HepG2 (cell line): ENCODE data around the gene C1QTNF6.

Source experiments
- PRDM15 ChIP-seq: sonication (generic); formaldehyde crosslinking; IDR thresholded peaks from 2 replicates; pipeline ENCODE4 v1.4.0; 2020; ENCODE audit warnings: missing genetic modification reagents
- TAF1 ChIP-seq: sonication (generic); formaldehyde crosslinking; IDR thresholded peaks from 2 replicates; pipeline ENCODE4 v1.4.0; 2020; ENCODE audit warnings: missing genetic modification reagents

- TF ChIP-seq PRDM15 (CRISPR knock-in tag) = no peak
- no peak for TF ChIP-seq TAF1 (CRISPR knock-in tag)
These were observed 22.2 kb upstream of the C1QTNF6 start for GRCh38 chr22:37210041-37210803.
